Skin epidermis (tissue), 12 donors: ENCODE data around the gene ITGA8.
"Not testable (repeated sequence)": the region's sequence is repeated elsewhere in the genome, so short reads cannot be mapped to it uniquely, and the experiment has no call there.

ENCODE experiments used
- H3K27ac ChIP-seq, 21 experiments: fragments of 200-600 bp; sonication (generic) in 11 of 21; one replicate each; pipeline ENCODE4 v1.5.0; 2020; ENCODE audit warnings: mild to moderate bottlenecking in 3 of 21, inconsistent platforms in 2 of 21, moderate library complexity in 2 of 21
- H3K4me3 ChIP-seq, 7 experiments: fragments of 200-600 bp; sonication (generic) in 2 of 7; one replicate each; pipeline ENCODE4 v1.5.0; 2020; ENCODE audit warnings: inconsistent platforms in 2 of 7, mild to moderate bottlenecking in 2 of 7, moderate library complexity in 1 of 7

Gene ITGA8

DNA sequence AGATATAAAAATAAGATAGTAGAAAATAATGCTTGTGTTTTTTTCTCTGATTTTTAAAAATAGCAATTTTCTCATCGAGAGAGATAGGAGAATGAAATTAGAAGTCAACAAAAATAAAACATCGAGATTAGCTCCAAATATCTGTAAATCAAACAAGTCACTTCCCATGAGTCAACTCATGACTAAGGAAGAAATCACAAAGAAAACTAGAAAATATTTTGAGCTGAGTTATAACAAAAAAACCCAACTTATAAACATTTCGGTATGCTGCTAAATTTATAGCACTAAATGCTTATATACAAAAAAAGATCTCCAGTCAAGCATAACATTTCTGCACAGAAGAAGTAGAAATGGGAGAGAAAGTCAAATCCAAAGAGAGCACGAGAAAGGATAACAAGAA lies 140.1 kb downstream of the ITGA8 start:
- no peak overlapping the region for H3K27ac ChIP-seq

DNA sequence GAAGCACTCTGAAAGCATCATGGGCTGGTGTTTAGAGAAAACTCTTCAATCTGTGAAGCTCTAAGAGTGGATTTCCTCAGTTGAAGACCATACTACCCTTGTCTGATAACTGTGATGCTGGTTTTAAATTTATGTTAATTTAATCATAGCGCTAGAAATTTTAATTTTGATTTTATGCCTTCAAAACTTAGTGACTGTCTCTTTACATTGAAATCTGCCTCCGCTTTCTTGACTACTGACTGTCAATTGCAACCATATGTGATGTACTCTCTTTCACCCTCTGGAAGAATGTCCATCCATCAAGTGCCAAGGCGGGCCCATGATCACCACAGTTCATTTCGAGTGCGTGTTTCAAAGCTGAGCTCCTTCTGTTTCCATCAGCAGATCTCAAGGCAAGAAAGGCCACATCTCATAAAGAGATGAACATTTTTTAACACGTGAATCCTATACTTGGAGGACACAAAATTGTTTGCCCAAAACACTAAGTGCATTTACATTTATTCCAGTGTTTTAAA lies 147.1 kb downstream of the ITGA8 start:
- Histone ChIP-seq H3K27ac (no peak overlapping the region), H3K4me3 (no peak overlapping the region)

More for the DNA sequence above, 140.1 kb downstream of the ITGA8 start:
- no peak overlapping the region for H3K4me3 ChIP-seq

DNA sequence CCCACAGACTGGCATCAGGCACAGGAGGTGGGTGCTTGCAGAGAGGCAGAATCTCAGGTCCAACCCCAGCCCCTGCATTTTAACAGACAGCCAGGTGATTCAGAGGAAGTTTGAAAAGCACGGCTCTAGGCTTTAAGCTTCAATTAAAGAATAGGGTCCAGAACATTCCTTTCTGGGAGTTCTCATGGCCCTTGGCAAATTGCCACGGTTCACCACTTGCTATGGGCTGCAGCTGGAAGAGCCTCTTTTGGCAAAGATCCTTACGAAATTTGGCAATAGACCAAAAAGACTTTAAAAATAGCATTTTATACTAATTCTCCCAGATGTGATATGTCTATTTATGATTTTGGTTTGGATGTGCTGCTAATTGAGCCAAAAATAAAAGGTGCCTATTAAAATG lies 148.1 kb downstream of the ITGA8 start:
- no peak overlapping the region for H3K27ac ChIP-seq
- H3K4me3 ChIP-seq, result no peak overlapping the region

DNA sequence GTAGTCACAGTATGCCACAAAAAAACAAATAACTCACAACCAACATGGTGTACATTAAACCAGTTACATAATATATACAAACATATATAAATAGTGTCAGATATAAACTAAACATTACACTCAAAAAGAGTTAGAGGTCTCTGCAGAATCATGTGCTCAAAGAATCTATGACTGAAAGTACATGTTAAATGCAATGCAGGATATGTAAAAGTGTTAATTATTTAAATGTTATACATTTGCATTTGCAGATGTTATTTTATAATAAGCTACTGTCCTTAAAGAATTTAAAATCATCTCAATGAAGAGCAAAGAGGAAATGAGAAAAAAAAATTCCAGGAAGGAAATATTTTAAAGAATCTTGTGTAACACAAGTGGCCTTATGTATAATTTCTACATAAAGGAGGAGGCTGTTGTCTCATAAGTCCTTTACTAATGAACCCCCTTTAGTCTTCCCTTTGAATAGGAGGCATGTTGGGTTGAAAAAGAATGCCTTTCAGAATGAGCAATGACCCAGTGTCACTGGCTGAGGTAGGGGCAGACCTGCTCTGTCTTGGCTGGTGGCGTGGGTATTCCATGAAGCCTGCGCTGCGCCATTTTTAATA lies 148.9 kb downstream of the ITGA8 start:
- H3K27ac ChIP-seq, result no peak overlapping the region
- H3K4me3 ChIP-seq, result no peak overlapping the region

DNA sequence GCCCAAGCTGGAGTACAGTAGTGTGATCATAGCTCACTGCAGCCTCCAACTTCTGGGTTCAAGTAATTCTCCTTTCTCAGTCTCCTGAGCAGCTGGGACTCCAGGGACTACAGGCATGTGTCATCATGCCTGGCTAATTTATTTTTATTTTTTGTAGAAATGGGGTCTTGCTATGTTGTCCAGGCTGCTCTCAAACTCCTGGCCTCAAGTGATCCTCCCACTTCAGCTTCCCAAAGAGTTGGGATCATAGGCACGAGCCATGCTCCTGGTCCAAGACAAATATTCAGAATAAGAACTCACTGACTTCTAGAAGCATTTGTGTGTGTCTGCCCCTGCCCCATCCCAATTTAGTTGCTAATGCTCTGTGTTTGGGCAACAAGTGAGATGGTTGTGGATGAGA lies 151.8 kb downstream of the ITGA8 start:
- Histone ChIP-seq H3K4me3 (no peak overlapping the region), H3K27ac (no peak overlapping the region)

DNA sequence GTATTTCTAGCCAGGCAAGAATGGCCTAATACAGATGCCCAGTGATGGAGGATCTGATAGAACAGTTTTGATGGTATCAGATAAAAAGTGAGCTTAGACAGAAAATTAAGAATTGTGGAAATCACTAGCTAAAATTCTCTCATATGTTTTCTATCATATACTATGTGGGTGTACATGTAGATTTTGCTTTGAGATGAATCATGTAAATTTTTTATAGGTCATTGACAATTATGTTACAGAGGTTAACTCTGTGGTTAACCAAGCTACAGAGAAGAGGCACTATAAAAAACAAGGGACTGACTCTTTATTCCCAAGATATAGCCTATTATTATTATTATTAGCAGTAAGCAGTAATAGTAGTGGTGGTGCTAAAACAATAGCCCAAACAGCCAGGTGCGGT lies 156.5 kb downstream of the ITGA8 start:
- Histone ChIP-seq H3K27ac (no peak overlapping the region), H3K4me3 (no peak overlapping the region)

DNA sequence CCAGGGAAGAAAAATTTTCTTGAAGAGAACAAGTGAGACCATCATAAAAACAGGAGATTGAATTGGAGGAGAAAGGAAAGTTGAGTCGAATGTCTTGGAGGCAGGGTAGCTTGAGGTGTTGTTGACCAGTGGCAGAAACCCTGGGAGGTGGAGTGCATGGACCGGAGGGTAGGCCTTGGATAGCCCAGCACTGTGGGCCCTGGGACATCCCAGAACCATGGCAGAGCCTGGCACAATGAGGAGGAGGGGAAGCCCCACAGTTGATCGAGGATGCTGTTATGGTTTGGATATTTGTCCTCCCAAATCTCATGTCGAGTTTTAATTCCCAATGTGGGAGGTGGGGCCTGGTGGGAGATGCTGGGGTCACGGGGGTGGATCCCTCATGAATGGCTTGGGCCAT lies 157.1 kb downstream of the ITGA8 start:
- no peak overlapping the region for H3K27ac ChIP-seq
- H3K4me3 ChIP-seq, result no peak overlapping the region

DNA sequence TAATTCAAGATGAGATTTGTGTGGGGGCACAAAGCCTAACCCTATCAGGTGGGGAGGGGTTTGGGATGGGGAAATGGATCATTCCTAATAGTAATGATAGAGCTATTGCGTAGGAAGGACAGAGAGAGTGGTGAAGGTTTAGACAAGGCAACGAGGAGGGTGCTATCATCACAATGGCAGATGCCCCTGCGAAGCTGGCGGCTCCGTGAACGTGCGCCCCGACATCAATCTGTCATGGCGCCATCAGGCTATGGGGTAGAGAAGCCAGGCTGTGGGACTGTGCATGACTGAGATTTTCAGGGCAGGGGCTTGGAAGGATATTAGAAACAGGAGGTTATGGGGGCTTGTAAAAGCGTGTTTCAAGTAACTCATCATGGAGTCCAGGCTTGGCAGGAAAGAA lies 157.6 kb downstream of the ITGA8 start:
- no peak overlapping the region for H3K27ac ChIP-seq
- no peak overlapping the region for H3K4me3 ChIP-seq

DNA sequence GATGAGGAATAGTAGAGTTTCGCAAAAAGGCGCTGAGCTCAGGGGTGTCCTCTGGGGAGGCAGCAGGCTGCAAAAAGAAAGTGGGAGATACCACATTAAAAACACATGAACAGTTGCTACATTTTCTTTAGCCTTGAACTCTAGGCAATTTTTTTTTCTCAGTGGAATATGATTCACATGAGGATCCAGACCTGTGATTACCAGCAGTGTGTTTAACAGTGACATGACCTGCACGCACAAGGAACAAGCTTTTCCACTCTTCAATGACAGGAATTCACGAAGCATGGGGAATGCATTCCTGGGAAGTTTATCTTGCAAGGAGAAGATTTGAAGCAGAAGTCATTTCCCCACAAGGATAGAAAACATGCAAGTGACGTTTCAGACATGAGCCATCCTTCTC lies 161.6 kb downstream of the ITGA8 start:
- no peak overlapping the region for H3K27ac ChIP-seq
- no peak overlapping the region for H3K4me3 ChIP-seq

DNA sequence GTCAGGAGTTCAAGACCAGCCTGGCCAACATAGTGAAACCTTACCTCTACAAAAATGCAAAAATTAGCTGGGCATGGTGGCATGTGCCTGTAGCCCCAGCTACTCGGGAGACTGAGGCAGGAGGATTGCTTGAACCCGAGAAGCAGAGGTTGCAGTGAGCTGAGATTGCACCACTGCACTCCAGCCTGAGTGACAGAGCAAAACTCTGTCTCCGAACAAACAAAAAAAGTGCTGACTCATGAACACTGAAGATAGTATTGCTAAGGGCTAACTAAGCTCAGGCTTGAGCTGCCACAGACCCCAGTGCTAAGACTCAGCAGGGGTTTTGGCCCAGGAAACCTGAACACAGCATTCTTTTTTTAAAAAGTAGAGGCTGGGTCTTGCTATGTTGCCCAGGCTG lies 162.6 kb downstream of the ITGA8 start:
- H3K27ac ChIP-seq, H3K4me3 ChIP-seq: not testable (repeated sequence)

DNA sequence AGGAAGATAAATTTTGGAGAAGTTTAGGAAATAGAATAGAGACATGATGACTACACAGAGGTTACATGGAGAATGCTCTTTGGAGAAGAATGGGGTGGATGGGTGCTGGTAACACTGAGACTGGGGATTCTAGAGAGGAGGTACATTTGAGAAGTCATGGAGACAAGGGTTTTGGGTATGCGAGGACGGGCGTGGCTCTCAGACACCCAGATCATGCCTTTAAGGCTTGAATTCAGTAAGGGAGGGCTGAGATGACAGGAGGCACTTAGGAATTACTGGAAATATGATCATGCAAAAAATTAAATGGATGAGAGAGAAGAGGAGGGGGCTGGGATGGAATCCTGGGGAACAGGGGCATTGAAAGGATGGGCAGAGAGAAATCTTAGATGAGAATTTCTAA lies 168.8 kb downstream of the ITGA8 start:
- Histone ChIP-seq H3K27ac (no peak overlapping the region), H3K4me3 (no peak overlapping the region)

DNA sequence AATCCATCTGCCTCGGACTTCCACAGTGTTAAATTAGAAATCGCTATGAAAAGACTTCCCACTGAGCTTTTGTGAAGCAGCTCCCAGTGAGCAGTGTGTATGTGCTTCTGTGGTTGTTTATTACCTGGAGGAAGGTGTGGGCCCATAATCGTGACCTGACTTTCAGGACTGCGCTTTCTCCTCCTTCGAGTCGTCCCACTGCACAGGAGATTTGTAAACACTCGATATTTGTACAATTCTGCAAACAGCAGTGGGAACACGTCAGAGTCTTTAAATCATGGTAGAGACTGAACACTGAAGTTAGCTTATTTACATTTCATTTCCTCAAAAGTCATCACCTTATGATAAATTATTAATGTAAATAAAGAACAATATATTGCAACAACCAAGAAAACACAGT lies 171.4 kb downstream of the ITGA8 start:
- Histone ChIP-seq H3K27ac (no peak overlapping the region), H3K4me3 (no peak overlapping the region)

DNA sequence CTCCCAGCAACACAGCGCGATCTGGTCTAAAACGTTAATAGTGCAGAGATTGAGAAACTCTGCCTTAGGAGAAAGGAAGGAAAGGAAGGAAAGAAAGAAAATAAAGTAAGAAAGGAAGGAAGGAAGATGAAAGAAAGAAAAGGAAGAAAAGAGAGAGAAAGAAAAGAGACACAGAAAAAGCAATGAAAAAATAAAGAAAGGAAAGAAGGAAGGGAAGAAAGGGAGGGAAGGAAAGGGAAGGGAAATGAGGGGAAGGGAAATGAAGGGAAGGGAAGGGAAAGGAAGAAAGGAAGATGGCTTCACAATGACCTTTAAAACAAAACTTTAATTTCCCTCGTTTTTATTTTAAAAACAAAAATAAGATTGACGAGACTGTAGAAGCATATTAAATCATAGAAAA lies 173.1 kb downstream of the ITGA8 start:
- Histone ChIP-seq H3K4me3 (no peak overlapping the region), H3K27ac (no peak overlapping the region)

DNA sequence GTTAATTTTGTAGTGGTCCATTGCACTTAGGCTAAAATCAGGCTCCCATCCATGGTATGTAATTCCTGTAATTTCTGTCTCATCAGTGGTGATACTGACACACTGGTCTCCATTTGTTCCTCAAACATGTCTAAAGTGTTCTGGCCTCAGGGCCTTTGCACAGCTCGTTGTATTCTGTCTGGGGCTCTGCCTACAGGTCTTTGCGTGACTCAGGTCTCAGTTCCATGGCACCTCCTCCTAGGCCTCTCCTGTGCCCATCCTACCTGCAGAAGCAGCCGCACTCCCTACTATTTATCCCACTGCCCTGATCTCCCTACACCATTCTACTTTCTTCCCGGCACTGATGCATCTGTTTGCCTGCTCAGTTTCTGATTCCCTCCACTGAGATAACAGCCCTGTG lies 173.8 kb downstream of the ITGA8 start:
- Histone ChIP-seq H3K27ac (no peak overlapping the region), H3K4me3 (no peak overlapping the region)

DNA sequence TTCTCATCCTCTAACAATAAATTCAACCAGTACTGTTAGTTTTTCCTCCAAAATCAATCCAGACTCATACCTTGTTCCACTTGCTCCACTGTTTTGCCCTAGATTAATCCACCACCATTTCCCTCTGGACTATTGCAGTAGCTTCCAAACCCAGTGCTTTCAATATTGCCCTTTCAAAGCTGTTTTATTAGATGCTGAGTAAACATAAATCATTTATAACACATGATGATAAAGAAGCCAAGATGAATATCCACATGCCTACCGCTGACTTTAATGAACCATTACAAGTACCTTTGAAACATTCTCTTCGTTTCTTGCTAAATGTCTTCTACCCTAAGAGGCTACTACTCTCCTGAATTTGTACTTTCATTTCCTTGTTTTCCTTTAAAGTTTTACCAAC lies 174.5 kb downstream of the ITGA8 start:
- H3K27ac ChIP-seq, result no peak overlapping the region
- no peak overlapping the region for H3K4me3 ChIP-seq

DNA sequence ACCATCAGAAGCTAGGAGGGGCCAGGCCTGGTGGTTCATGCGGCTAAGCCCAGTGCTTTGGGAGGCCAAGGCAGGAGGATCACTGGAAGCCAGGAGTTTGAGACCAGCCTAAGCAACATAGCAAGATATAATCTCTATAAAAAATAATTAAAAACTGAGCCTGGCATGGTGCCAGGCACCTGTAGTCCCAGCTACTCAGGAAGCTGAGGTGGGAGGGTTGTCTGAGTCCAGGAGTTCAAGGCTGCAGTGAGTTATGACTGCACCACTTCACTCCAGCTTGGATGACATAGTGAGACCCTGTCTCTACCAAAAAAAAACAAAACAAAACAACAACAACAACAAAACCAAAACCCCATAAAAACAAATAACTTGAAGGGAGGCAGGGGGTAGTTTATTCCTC lies 175.7 kb downstream of the ITGA8 start:
- Histone ChIP-seq H3K27ac (no peak overlapping the region), H3K4me3 (no peak overlapping the region)

DNA sequence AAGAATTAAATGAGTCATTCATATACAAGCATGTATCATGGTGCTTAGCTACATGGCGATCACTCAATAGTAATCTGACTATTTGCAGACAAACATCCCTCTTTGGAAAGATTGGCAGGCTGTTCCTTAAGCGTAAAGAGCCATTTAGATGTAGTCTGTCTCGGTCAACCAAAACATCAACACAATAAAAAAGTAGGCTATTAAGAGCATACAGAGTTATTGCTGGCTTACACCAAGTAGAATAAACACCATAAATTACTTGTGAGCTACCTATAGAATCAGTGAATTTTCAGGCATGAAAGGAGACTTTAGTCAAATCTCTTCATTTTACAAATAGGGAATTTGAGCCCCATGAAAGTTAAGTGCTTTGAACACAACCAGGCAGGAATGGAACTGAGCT lies 176.9 kb downstream of the ITGA8 start:
- Histone ChIP-seq H3K27ac (no peak overlapping the region), H3K4me3 (no peak overlapping the region)

DNA sequence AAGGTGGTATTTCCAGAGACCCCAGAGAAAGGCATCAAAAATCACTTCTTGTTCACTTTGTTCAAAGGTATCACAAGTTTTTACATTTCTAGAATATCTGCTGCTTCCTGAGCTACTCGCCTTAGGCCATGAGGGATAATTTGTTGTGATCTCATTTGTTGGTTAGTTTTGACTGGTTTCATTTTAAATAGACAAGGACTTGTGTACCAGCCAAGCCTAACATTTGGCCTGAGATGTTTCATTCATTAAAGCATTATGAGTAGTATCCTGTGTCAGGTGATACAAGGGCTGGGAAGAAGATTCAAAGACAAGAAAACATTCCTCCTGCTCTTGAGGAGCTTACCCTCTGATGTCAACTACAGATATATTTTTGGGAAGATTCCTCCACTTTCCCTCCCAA lies 178.3 kb downstream of the ITGA8 start:
- H3K27ac ChIP-seq, result no peak overlapping the region
- no peak overlapping the region for H3K4me3 ChIP-seq

DNA sequence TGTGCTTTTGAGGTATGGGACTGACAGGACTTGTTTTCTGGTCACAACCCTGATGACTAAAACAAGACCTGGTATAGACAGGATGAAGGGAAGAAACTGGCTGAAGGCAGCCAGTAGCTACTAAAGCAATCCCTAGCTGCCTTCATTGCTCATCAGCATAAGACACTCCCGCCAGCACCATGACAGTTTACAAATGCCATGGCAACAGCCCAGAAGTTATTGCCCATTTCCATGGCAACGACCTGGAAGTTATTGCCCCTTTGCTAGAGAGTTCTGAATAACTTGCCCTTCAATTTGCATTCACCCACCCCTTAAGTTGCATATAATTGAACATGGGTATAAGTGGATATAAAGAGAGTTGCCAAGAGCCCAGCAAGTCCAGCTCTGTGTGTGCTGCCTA lies 179.0 kb downstream of the ITGA8 start:
- Histone ChIP-seq H3K27ac (no peak overlapping the region), H3K4me3 (no peak overlapping the region)

DNA sequence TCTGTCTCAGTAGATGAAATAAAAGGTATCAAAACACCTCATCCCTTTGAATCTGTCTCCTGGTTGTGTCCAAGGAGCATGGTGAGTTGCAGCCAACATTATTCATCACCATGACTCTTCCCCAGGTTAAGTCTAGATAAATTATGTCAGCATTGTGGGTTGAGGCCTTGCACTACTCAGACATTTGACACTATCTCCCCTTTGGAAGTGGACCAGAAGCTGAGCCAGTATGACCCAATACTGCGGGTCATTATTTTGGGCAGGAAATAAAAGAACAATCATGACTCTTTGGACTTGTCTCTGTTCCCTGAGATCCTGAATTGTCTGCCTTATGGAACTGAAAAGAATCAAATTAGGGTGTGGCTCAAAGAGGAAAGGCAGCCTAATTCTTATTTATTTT lies 180.5 kb downstream of the ITGA8 start:
- no peak overlapping the region for H3K27ac ChIP-seq
- no peak overlapping the region for H3K4me3 ChIP-seq

DNA sequence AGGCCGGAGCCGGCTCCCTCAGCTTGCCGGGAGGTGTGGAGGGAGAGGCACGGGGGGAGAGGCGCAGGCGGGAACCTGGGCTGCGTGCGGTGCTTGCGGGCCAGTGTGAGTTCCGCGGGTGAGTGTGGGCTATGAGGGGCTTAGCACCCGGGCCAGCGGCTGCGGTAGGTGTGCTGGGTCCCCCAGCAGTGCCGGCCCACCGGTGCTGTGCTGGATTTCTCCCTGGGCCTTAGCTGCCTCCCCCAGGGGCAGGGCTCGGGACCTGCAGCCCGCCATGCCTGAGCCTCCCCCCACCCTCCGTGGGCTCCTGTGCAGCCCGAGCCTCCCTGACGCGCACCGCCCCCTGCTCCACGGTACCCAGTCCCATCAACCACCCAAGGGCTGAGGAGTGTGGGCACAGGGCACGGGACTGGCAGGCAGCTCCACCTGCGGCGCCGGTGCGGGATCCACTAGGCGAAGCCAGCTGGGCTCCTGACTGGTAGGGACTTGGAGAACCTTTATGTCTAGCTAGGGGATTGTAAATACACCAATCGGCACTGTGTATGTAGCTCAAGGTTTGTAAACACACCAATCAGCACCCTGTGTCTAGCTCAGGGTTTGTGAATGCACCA lies 184.7 kb downstream of the ITGA8 start:
- H3K27ac ChIP-seq, H3K4me3 ChIP-seq: not testable (repeated sequence)
